Panc1 (cell line): ENCODE results near the gene GOLGA1. TPM values are rescaled to one million over a fixed set of nuclear protein-coding genes. Genes with fewer than 3 reads are reported as not detected.

Source experiments
- ATAC-seq: fragments of 200-7000 bp; cut with Tn5 transposase; 2 replicates; pipeline ENCODE4 v1.9.1; 2020; ENCODE audit warnings: mild to moderate bottlenecking, moderate library complexity
- BruUV-seq: library from RNA; stranded (reverse); fragments of 400-500 nt; replicated peaks from 2 replicates; lab custom pipeline; 2021; lab: Mats Ljungman, UMichigan
- CTCF ChIA-PET: fragments of 300-600 bp; sonication (Branson Sonifier 250); formaldehyde crosslinking; loops from one replicate; lab custom pipeline; 2022; ENCODE audit warnings: antibody characterized with exemption; lab: Charles Lee
- POLR2A ChIA-PET: fragments of 300-600 bp; sonication (Branson Sonifier 250); formaldehyde crosslinking; loops from one replicate; lab custom pipeline; 2022; ENCODE audit warnings: antibody characterized with exemption; lab: Charles Lee
- DNase-seq: peaks from one replicate; pipeline ENCODE4 v3.0.0-alpha.2; 2010; ENCODE audit warnings: low read depth, low spot score
- H3K27ac ChIP-seq: 2 replicates; pipeline ENCODE4 v1.5.1; 2011; ENCODE audit warnings: mild to moderate bottlenecking, low read length, inconsistent platforms
- H3K27me3 ChIP-seq: fragments of 200-500 bp; sonication (Bioruptor generic); 2 replicates; pipeline ENCODE4 v1.6.0; 2014; ENCODE audit warnings: low read length, inconsistent platforms; ENCODE audit not compliant: control insufficient read depth, insufficient read depth
- H3K36me3 ChIP-seq: fragments of 200-500 bp; sonication (Bioruptor generic); 2 replicates; pipeline ENCODE4 v1.5.1; 2014; ENCODE audit warnings: inconsistent platforms, mild to moderate bottlenecking, low read length, moderate library complexity; ENCODE audit not compliant: control insufficient read depth, insufficient read depth
- H3K4me1 ChIP-seq: 2 replicates; pipeline ENCODE4 v1.5.1; 2011; ENCODE audit warnings: inconsistent platforms, mild to moderate bottlenecking, low read length, moderate library complexity; ENCODE audit not compliant: control insufficient read depth, insufficient read depth
- H3K4me3 ChIP-seq, 2 experiments: 2 replicates each; pipeline ENCODE4 v1.5.1; 2011 to 2012; ENCODE audit warnings: low read depth in 2 of 2, low read length in 2 of 2, mild to moderate bottlenecking in 2 of 2, inconsistent platforms in 1 of 2, moderate library complexity in 1 of 2
- H3K9me3 ChIP-seq: fragments of 200-500 bp; sonication (Bioruptor generic); 2 replicates; pipeline ENCODE4 v1.5.1; 2014; ENCODE audit warnings: low read depth, mild to moderate bottlenecking, inconsistent platforms, low read length, moderate library complexity; ENCODE audit not compliant: control insufficient read depth, insufficient read depth
- CTCF ChIP-seq: fragments of 450-650 bp; IDR thresholded peaks from 2 replicates; pipeline ENCODE4 v1.5.1; 2017; ENCODE audit warnings: mild to moderate bottlenecking
- POLR2AphosphoS5 ChIP-seq: IDR thresholded peaks from 2 replicates; pipeline ENCODE4 v1.6.1; 2012; ENCODE audit warnings: mild to moderate bottlenecking, low read depth, low read length, moderate library complexity
- REST ChIP-seq, 2 experiments: IDR thresholded peaks; 2 replicates each; pipeline ENCODE4 v1.6.1; 2011 to 2012; ENCODE audit warnings: low read depth in 2 of 2, control low read depth in 1 of 2, low read length in 1 of 2, mild to moderate bottlenecking in 1 of 2, moderate library complexity in 1 of 2; ENCODE audit not compliant: insufficient read depth in 1 of 2
- SIN3A ChIP-seq: IDR thresholded peaks from 2 replicates; pipeline ENCODE4 v1.6.1; 2012; ENCODE audit warnings: low read depth, mild to moderate bottlenecking, low read length, moderate library complexity, borderline replicate concordance; ENCODE audit not compliant: insufficient read depth
- TCF7L2 ChIP-seq: IDR thresholded peaks from 2 replicates; pipeline ENCODE4 v1.6.1; 2011; ENCODE audit warnings: mild to moderate bottlenecking, low read depth, low read length, inconsistent platforms
- in situ Hi-C: cut with HindIII; loops from 2 replicates; pipeline ENCODE4 v1.10.0; 2016; ENCODE audit warnings: low sequenced_read_pairs, low pct_unique_long_range_greater_than_20kb
- intact Hi-C: fragments of 100-400 bp; cut with micrococcal nuclease; formaldehyde crosslinking; loops from one replicate; pipeline ENCODE4 v1.10.0; 2022; ENCODE audit not compliant: unreplicated experiment
- total RNA-seq: library from RNA; stranded (reverse); gene quantifications from one replicate; pipeline ENCODE4 v1.2.1, GENCODE V29; 2021; ENCODE audit not compliant: unreplicated experiment

The GOLGA1 gene
- total RNA-seq, 1 experiment from 2014 or later: 15.5 TPM

GRCh38 chr9:124980431-124980830, 39.5 kb upstream of the GOLGA1 start:
- ChIA-PET POLR2A (no interaction called here), CTCF (no interaction called here)
- DNase-seq: no peak
- intact Hi-C loops: no loop called here
- H3K27me3 ChIP-seq: no peaks in the 10 kb centered on the region
- H3K4me3 ChIP-seq: no peak overlapping the region
- H3K4me1 ChIP-seq: no peaks in the 10 kb centered on the region
- H3K36me3 ChIP-seq: no peaks in the 10 kb centered on the region
- TF ChIP-seq REST (IDR thresholded peaks at IDR 0.05; ENCODE audit: insufficient read depth in 1 of 2, low read depth in 2 of 2, low read length in 1 of 2) (no peak), SIN3A (no peak), POLR2AphosphoS5 (no peak), CTCF (no peak), TCF7L2 (no peak)
- ATAC-seq: no peak
- no peaks in the 10 kb centered on the region for H3K9me3 ChIP-seq
- no peak overlapping the region for H3K27ac ChIP-seq
- BruUV-seq: no TSS peak
- in situ Hi-C loops: no loop called here

GRCh38 chr9:124975131-124975530, 34.2 kb upstream of the GOLGA1 start:
- Histone ChIP-seq H3K4me3 (no peak overlapping the region), H3K9me3 (no peaks in the 10 kb centered on the region), H3K4me1 (no peaks in the 10 kb centered on the region), H3K27me3 (no peaks in the 10 kb centered on the region), H3K36me3 (no peaks in the 10 kb centered on the region), H3K27ac (no peak overlapping the region)
- no TSS peak for BruUV-seq
- intact Hi-C loops (no loop called here), in situ Hi-C loops (no loop called here)
- POLR2A ChIA-PET: no interaction called here
- TF ChIP-seq TCF7L2: no peak
- no peak for TF ChIP-seq REST (IDR thresholded peaks at IDR 0.05; ENCODE audit: insufficient read depth in 1 of 2, low read depth in 2 of 2, low read length in 1 of 2)
- no peak for TF ChIP-seq CTCF
- no peak for TF ChIP-seq SIN3A
- TF ChIP-seq POLR2AphosphoS5: no peak
- ATAC-seq: no peak
- CTCF ChIA-PET: no interaction called here
- DNase-seq: no peak
